IMR-90 (cell line): ENCODE data around the gene ADGRA1. TPM values are rescaled to one million over a fixed set of nuclear protein-coding genes. Genes with fewer than 3 reads are reported as not detected.

ENCODE experiments used
- ATAC-seq: fragments of 200-7000 bp; cut with Tn5 transposase; 2 replicates; pipeline ENCODE4 v1.9.1; 2020; ENCODE audit warnings: low read depth, mild to moderate bottlenecking, moderate library complexity
- BruUV-seq: library from RNA; stranded (reverse); fragments of 400-500 nt; replicated peaks from 2 replicates; lab custom pipeline; 2021; lab: Mats Ljungman, UMichigan
- CTCF ChIA-PET: fragments of 300-600 bp; formaldehyde crosslinking; extraction: SDS; loops from one replicate; lab custom pipeline; 2021; ENCODE audit warnings: antibody characterized with exemption; lab: Yijun Ruan, JAX
- POLR2A ChIA-PET: fragments of 300-600 bp; sonication (Branson Sonifier 250); formaldehyde crosslinking; loops from one replicate; lab custom pipeline; 2022; ENCODE audit warnings: antibody characterized with exemption; ENCODE audit not compliant: unreplicated experiment; lab: Charles Lee
- DNase-seq: peaks from one replicate; pipeline ENCODE4 v3.0.0; 2013
- H2AFZ ChIP-seq: replicated peaks from 2 replicates; pipeline ENCODE3; 2013; ENCODE audit warnings: low read length, mild to moderate bottlenecking; ENCODE audit not compliant: poor library complexity
- H2AK5ac ChIP-seq: 2 replicates; pipeline ENCODE4 v1.6.1; 2013; ENCODE audit warnings: low read depth, low read length, inconsistent platforms
- H2AK9ac ChIP-seq: replicated peaks from 2 replicates; pipeline ENCODE3; 2013; ENCODE audit warnings: mild to moderate bottlenecking, low read depth, low read length, moderate library complexity; ENCODE audit not compliant: poor library complexity
- H2BK120ac ChIP-seq: 2 replicates; pipeline ENCODE4 v1.6.1; 2013; ENCODE audit warnings: low read depth, low read length, inconsistent platforms
- H2BK15ac ChIP-seq: 3 replicates; pipeline ENCODE4 v1.6.1; 2013; ENCODE audit warnings: low read depth, low read length, inconsistent platforms
- H2BK20ac ChIP-seq: 2 replicates; pipeline ENCODE4 v1.6.1; 2013; ENCODE audit warnings: low read depth, mild to moderate bottlenecking, inconsistent platforms, low read length, moderate library complexity
- H2BK5ac ChIP-seq: 2 replicates; pipeline ENCODE4 v1.6.1; 2013; ENCODE audit warnings: mild to moderate bottlenecking, low read depth, low read length, inconsistent platforms; ENCODE audit not compliant: poor library complexity, severe bottlenecking
- H3K14ac ChIP-seq: replicated peaks from 2 replicates; pipeline ENCODE4 v1.6.1; 2013; ENCODE audit warnings: low read depth, low read length, inconsistent platforms
- H3K18ac ChIP-seq: 2 replicates; pipeline ENCODE4 v1.6.1; 2013; ENCODE audit warnings: low read depth, low read length, control low read depth
- H3K23ac ChIP-seq: 2 replicates; pipeline ENCODE4 v1.6.1; 2013; ENCODE audit warnings: low read depth, low read length, inconsistent platforms
- H3K27ac ChIP-seq: 2 replicates; pipeline ENCODE4 v1.5.1; 2013; ENCODE audit warnings: mild to moderate bottlenecking, control low read depth, low read length; ENCODE audit not compliant: insufficient read depth
- H3K27me3 ChIP-seq: 2 replicates; pipeline ENCODE4 v1.6.1; 2013; ENCODE audit warnings: low read length; ENCODE audit not compliant: control insufficient read depth, insufficient read depth
- H3K36me3 ChIP-seq: 2 replicates; pipeline ENCODE4 v1.6.1; 2013; ENCODE audit warnings: low read length, mixed read lengths; ENCODE audit not compliant: control insufficient read depth, insufficient read depth
- H3K4ac ChIP-seq: 2 replicates; pipeline ENCODE4 v1.6.1; 2013; ENCODE audit warnings: low read depth, low read length, inconsistent platforms
- H3K4me1 ChIP-seq: 2 replicates; pipeline ENCODE4 v1.6.1; 2013; ENCODE audit warnings: low read length, mixed read lengths; ENCODE audit not compliant: control insufficient read depth, insufficient read depth
- H3K4me2 ChIP-seq: 2 replicates; pipeline ENCODE4 v1.6.1; 2013; ENCODE audit warnings: low read depth, mild to moderate bottlenecking, control low read depth, low read length, moderate library complexity
- H3K4me3 ChIP-seq: 2 replicates; pipeline ENCODE4 v1.5.1; 2013; ENCODE audit warnings: low read depth, mild to moderate bottlenecking, control low read depth, low read length, moderate library complexity; ENCODE audit not compliant: insufficient read depth
- H3K56ac ChIP-seq: 2 replicates; pipeline ENCODE4 v1.6.1; 2013; ENCODE audit warnings: low read length, inconsistent platforms; ENCODE audit not compliant: insufficient read depth; ENCODE audit errors: extremely low read depth
- H3K79me1 ChIP-seq, 2 experiments: 2 replicates each; pipeline ENCODE4 v1.6.1; 2013; ENCODE audit warnings: low read length in 2 of 2, inconsistent platforms in 1 of 2, low read depth in 1 of 2
- H3K9ac ChIP-seq: 2 replicates; pipeline ENCODE4 v1.6.1; 2013; ENCODE audit warnings: low read depth, low read length, control low read depth
- H3K9me1 ChIP-seq: 2 replicates; pipeline ENCODE4 v1.6.1; 2013; ENCODE audit warnings: low read length, inconsistent platforms; ENCODE audit not compliant: insufficient read depth
- H3K9me3 ChIP-seq: 2 replicates; pipeline ENCODE4 v1.6.1; 2013; ENCODE audit warnings: low read length; ENCODE audit not compliant: control insufficient read depth, insufficient read depth
- H4K20me1 ChIP-seq: 2 replicates; pipeline ENCODE4 v1.6.1; 2013; ENCODE audit warnings: low read length, inconsistent platforms; ENCODE audit not compliant: insufficient read depth
- H4K5ac ChIP-seq: 2 replicates; pipeline ENCODE4 v1.6.1; 2013; ENCODE audit warnings: mild to moderate bottlenecking, low read depth, low read length, control low read depth
- H4K8ac ChIP-seq, 2 experiments: 2 replicates each; pipeline ENCODE4 v1.6.1; 2013; ENCODE audit warnings: low read depth in 2 of 2, low read length in 2 of 2, control low read depth in 1 of 2, inconsistent platforms in 1 of 2
- H4K91ac ChIP-seq: 2 replicates; pipeline ENCODE4 v1.6.1; 2013; ENCODE audit warnings: low read depth, low read length, inconsistent platforms; ENCODE audit not compliant: insufficient read depth
- BHLHE40 ChIP-seq: fragments of 150-350 bp; IDR thresholded peaks from 2 replicates; pipeline ENCODE4 v1.6.1; 2016; ENCODE audit warnings: mild to moderate bottlenecking, low read depth, low read length
- CEBPB ChIP-seq: IDR thresholded peaks from 2 replicates; pipeline ENCODE4 v1.6.1; 2012; ENCODE audit warnings: low read depth, low read length, improper control_type of control experiment
- CHD1 ChIP-seq: IDR thresholded peaks from 2 replicates; pipeline ENCODE4 v1.6.1; 2012; ENCODE audit warnings: low read depth, low read length, improper control_type of control experiment
- ELK1 ChIP-seq: fragments of 150-350 bp; IDR thresholded peaks from 2 replicates; pipeline ENCODE4 v1.6.1; 2016; ENCODE audit warnings: low read depth, mild to moderate bottlenecking, low read length, moderate library complexity, borderline replicate concordance
- FOS ChIP-seq: fragments of 150-350 bp; IDR thresholded peaks from 2 replicates; pipeline ENCODE4 v1.6.1; 2016; ENCODE audit warnings: low read depth, low read length
- MAZ ChIP-seq: IDR thresholded peaks from 2 replicates; pipeline ENCODE4 v1.6.1; 2012; ENCODE audit warnings: low read depth, mild to moderate bottlenecking, low read length, improper control_type of control experiment, moderate library complexity, borderline replicate concordance
- MXI1 ChIP-seq: IDR thresholded peaks from 2 replicates; pipeline ENCODE4 v1.6.1; 2012; ENCODE audit warnings: low read depth, mild to moderate bottlenecking, low read length, moderate library complexity, borderline replicate concordance
- NFE2L2 ChIP-seq: fragments of 150-350 bp; IDR thresholded peaks from 2 replicates; pipeline ENCODE4 v1.6.1; 2016; ENCODE audit warnings: low read depth, mild to moderate bottlenecking, low read length
- POLR2A ChIP-seq: IDR thresholded peaks from 2 replicates; pipeline ENCODE4 v1.6.1; 2012; ENCODE audit warnings: mild to moderate bottlenecking, low read depth, low read length
- RAD21 ChIP-seq: IDR thresholded peaks from 2 replicates; pipeline ENCODE4 v1.6.1; 2012; ENCODE audit warnings: low read length, improper control_type of control experiment
- RCOR1 ChIP-seq: IDR thresholded peaks from 2 replicates; pipeline ENCODE4 v1.6.1; 2012; ENCODE audit warnings: mild to moderate bottlenecking, low read length, improper control_type of control experiment; ENCODE audit not compliant: insufficient replicate concordance
- RFX5 ChIP-seq: IDR thresholded peaks from 2 replicates; pipeline ENCODE4 v1.8.0; 2012; ENCODE audit warnings: low read depth, mild to moderate bottlenecking, low read length, moderate library complexity
- SMC3 ChIP-seq: fragments of 150-350 bp; IDR thresholded peaks from 2 replicates; pipeline ENCODE4 v1.6.1; 2016; ENCODE audit warnings: low read depth, mild to moderate bottlenecking, antibody characterized with exemption, low read length, moderate library complexity
- USF2 ChIP-seq: fragments of 150-350 bp; IDR thresholded peaks from 2 replicates; pipeline ENCODE4 v1.6.1; 2017; ENCODE audit warnings: mild to moderate bottlenecking, antibody characterized with exemption, low read length, low read depth
- WGBS, 2 experiments: methylation state at CpG; one replicate each; pipeline versions ENCODE4 v1.1.5 to v1.1.7; 2013; ENCODE audit warnings: missing lambda C conversion rate in 2 of 2; ENCODE audit not compliant: insufficient read length in 1 of 2; ENCODE audit errors: extremely low coverage in 2 of 2; 5-methylcytosine and 5-hydroxymethylcytosine counted together
- dilution Hi-C: fragments of 300-500 bp; cut with HindIII; formaldehyde crosslinking; loops from one replicate; pipeline ENCODE4 v1.14.3; 2018; ENCODE audit warnings: low sequenced_read_pairs; ENCODE audit not compliant: unreplicated experiment
- in situ Hi-C: fragments of 300-500 bp; cut with MboI; formaldehyde crosslinking; loops from 3 replicates; pipeline ENCODE4 v1.14.3; 2019; ENCODE audit warnings: low sequenced_read_pairs, inconsistent platforms, mixed read lengths
- intact Hi-C: fragments of 100-400 bp; cut with micrococcal nuclease; formaldehyde crosslinking; loops from 2 replicates; pipeline ENCODE4 v1.10.0; 2022
- polyA plus RNA-seq, 3 experiments: library from polyadenylated mRNA; depleted of rRNA; stranded (reverse); fragments of >200 nt; gene quantifications; 2 replicates each; pipeline ENCODE4 v1.2.3, GENCODE V29; 2012; ENCODE audit warnings: low replicate concordance in 1 of 3
- total RNA-seq: library from RNA; depleted of rRNA; stranded (reverse); fragments of >200 nt; gene quantifications from 2 replicates; pipeline ENCODE4 v1.2.3, GENCODE V29; 2012

ADGRA1 gene
- total and polyA plus RNA-seq, 2 of the 4 experiments (the other 2 are of a cell fraction), result not detected

DNA sequence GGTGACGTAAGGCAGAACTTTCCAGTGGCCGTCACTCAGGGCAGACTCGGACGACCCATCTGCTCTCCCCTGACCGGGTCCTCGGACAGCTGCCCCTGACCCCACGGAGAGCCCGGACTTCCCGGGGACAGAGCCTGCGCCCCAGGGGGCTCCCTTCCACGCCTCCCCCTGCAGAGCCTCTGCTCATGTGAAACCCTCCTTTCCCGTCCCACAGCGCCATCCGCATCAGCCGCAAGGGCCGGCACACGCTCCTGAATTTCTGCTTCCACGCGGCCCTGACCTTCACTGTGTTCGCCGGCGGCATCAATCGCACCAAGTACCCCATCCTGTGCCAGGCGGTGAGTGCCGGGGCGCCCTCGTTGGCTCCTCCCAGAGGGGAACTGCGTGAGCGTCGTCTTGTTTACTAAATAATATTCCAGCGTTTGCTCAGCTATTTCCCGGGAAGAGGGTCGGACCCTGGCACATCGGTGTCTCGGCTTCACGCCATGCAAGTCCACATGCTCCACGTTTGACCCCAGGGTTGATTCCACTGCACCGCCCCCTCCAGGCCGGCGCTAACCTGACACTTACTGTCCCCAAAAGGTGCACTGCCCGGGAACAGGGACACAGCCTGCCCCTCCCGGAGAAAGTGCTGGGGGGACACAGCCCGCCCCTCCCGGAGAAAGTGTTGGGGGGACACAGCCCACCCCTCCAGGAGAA is 10.9 kb downstream of the ADGRA1 start:
- in situ Hi-C loops (no loop called here), dilution Hi-C loops (no loop called here), intact Hi-C loops (no loop called here)
- Histone ChIP-seq H3K4ac (no peak overlapping the region), H4K5ac (no peak overlapping the region), H3K14ac (no peak overlapping the region), H4K91ac (no peak overlapping the region), H3K9ac (no peak overlapping the region), H3K27ac (no peak overlapping the region), H2BK20ac (no peak overlapping the region), H4K20me1 (no peaks in the 10 kb centered on the region), H3K4me1 (no peaks in the 10 kb centered on the region), H2BK120ac (no peak overlapping the region), H3K79me1 (no peaks in the 10 kb centered on the region), H2BK5ac (no peak overlapping the region), H3K18ac (no peak overlapping the region), H3K9me3 (no peaks in the 10 kb centered on the region), H2AK9ac (no peak overlapping the region), H3K9me1 (no peaks in the 10 kb centered on the region), H2AK5ac (no peak overlapping the region), H4K8ac (no peak overlapping the region), H3K23ac (no peak overlapping the region), H2BK15ac (no peak overlapping the region), H3K4me2 (no peak overlapping the region), H2AFZ (no peak overlapping the region), H3K56ac (no peak overlapping the region), H3K36me3 (no peaks in the 10 kb centered on the region), H3K27me3 (peaks cover 16% of the 10 kb centered on the region; the same call in 1 of the 2 replicates), H3K4me3 (no peak overlapping the region)
- POLR2A ChIA-PET, result no interaction called here
- 73% methylated on average over 24 of the region's 44 CpGs; no CpG with 5 or more reads in 1 of the 2 experiments for WGBS, 2 experiments
- DNase-seq (no peak), ATAC-seq (no peak)
- TF ChIP-seq USF2 (no peak), SMC3 (no peak), FOS (no peak), ELK1 (no peak), CHD1 (no peak), MAZ (no peak), RAD21 (no peak), MXI1 (no peak), POLR2A (no peak), CEBPB (no peak), NFE2L2 (no peak), RCOR1 (no peak), BHLHE40 (no peak), RFX5 (no peak)
- CTCF ChIA-PET, result no interaction called here
- no TSS peak for BruUV-seq
